Neural progenitor cell (in vitro differentiated cells): Measurements from ENCODE around the gene EHF.

ENCODE experiments used
- CTCF ChIP-seq: fragments of 200-600 bp; sonication (generic); IDR thresholded peaks from 2 replicates; pipeline ENCODE4 v1.5.1; 2017; ENCODE audit warnings: antibody characterized with exemption, mild to moderate bottlenecking
- EZH2phosphoT487 ChIP-seq: fragments of 200-600 bp; sonication (generic); IDR thresholded peaks from 2 replicates; pipeline ENCODE4 v1.6.1; 2017; ENCODE audit warnings: antibody characterized with exemption

GRCh38 chr11:34620820-34621792 is at the start of gene EHF:
- TF ChIP-seq CTCF (no peak), EZH2phosphoT487 (no peak)
